Activated T-cell treated with anti-CD3 and anti-CD28 coated beads, Interleukin-2, amount 50 U/mL, for 24 hours (primary cell): ENCODE measurements around the gene ZNF275.
"Not testable (repeated sequence)": the region's sequence is repeated elsewhere in the genome, so short reads cannot be mapped to it uniquely, and the experiment has no call there.

Source experiments
- DNase-seq: peaks from one replicate; pipeline ENCODE4 v3.0.0-alpha.2; 2020
- H3K27ac Mint-ChIP-seq: 2 replicates; pipeline ENCODE4 v1.8.0; 2020; ENCODE audit warnings: mild to moderate bottlenecking, mixed read lengths
- H3K27me3 Mint-ChIP-seq: 2 replicates; pipeline ENCODE4 v1.8.0; 2020; ENCODE audit warnings: mixed read lengths
- H3K36me3 Mint-ChIP-seq: 2 replicates; pipeline ENCODE4 v1.8.0; 2020; ENCODE audit warnings: low read depth, mixed read lengths
- H3K4me1 Mint-ChIP-seq: 2 replicates; pipeline ENCODE4 v1.8.0; 2020; ENCODE audit warnings: low read depth, mixed read lengths
- H3K4me3 Mint-ChIP-seq: 2 replicates; pipeline ENCODE4 v1.8.0; 2020; ENCODE audit warnings: mild to moderate bottlenecking, moderate library complexity, mixed read lengths
- H3K9me3 Mint-ChIP-seq: 2 replicates; pipeline ENCODE4 v1.8.0; 2020; ENCODE audit warnings: mixed read lengths

The ZNF275 gene

DNA sequence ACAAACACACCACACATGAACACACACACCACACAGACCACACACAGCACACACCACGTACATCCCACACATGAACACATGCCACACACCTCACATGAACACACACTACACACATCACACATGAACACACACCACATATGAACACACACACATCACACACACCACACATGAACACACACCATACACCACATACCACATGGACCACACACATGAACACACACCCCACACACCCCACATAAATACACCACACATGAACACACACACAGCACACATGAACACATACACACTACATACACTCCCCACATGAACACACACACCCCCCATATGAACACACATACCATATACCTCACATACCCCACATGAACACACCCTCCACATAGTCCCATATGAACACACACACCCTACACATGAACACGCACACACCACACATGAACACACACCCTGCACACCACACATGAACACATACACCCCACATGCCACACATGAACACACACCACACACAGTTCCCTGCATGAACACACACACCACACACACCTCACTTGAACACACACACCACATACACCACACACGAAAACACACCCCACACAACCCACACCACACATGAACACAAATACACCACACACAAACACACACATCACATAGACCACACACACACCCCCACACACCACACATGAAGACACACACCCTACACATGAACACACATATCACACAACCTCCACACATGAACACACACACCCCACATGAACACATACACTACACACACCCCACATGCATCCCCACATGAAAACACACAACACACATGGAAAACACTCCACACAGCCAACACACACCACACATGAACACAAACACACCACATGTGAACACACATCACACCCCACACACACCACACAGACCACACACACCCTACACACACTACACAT, 48.9 kb downstream of the ZNF275 start:
- Mint-ChIP-seq H3K4me1 (no peaks in the 10 kb centered on the region), H3K36me3 (no peaks in the 10 kb centered on the region), H3K9me3 (no peaks in the 10 kb centered on the region), H3K27me3 (peaks cover 9% of the 10 kb centered on the region), H3K27ac (no peak overlapping the region), H3K4me3 (no peak overlapping the region)
- DNase-seq, result no peak

DNA sequence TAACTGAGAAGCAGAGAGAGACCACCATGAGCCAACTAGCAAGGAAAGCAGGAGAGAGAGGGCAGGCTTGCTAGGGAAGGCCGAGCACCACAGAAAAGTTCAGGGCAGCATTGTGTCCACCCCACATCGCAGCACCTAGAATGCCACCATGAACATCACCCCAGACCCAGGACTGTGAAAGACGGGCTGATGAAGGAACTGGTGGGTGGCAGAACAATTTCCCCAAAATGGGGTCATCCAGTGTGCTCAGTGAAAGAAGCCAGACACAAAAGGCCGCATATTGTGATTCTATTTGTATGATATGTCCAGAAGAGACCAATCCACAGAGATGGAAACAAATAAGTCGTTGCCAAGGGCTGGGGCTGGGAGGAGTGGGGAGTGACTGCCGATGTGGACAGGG, 50.4 kb downstream of the ZNF275 start:
- Mint-ChIP-seq H3K27me3 (peaks cover 2% of the 10 kb centered on the region), H3K4me3 (no peak overlapping the region), H3K4me1 (no peaks in the 10 kb centered on the region), H3K36me3 (no peaks in the 10 kb centered on the region), H3K27ac (no peak overlapping the region), H3K9me3 (no peaks in the 10 kb centered on the region)
- DNase-seq, result no peak

DNA sequence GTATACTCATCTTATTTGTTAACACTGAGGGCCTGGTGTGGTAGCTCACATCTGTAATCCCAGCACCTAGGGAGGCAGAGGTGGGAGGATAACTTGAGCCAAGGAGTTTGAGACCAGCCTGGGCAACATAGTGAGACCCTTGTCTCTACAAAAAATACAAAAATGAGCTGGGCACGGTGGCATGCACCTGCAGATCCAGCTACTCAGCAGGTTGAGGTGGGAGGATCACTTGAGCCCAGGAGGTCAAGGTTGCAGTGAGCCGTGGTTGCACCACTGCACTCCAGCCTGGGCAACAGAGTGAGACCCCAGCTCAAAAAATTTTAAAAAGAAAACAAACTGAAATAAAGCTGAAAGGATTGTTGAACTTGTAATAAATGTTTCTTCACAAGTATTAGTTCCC, 51.0 kb downstream of the ZNF275 start:
- H3K27ac Mint-ChIP-seq, H3K4me1 Mint-ChIP-seq, H3K4me3 Mint-ChIP-seq, DNase-seq, H3K27me3 Mint-ChIP-seq, H3K9me3 Mint-ChIP-seq, H3K36me3 Mint-ChIP-seq: not testable (repeated sequence)

DNA sequence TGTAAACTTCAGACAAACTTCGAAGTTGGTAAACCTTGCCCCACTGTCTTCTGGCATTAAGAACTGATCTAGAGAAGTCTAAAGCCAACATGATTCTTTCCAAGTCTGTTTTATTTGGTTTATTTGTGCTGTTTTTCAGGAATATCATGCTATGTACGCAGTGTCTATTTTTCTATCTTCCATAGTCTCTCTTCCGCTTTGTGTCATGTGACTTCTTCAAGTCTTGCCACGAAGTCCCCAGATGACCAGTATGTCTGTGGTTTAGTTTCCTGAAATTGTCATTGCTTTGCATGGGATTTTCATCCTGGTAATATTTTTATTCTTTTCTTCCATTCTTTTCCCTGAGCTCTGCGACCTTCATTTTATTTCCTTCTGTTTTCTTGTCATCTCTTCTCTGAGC, 52.1 kb downstream of the ZNF275 start:
- Mint-ChIP-seq H3K4me1 (no peaks in the 10 kb centered on the region), H3K27me3 (peaks cover 2% of the 10 kb centered on the region), H3K9me3 (no peaks in the 10 kb centered on the region), H3K27ac (no peak overlapping the region), H3K4me3 (no peak overlapping the region), H3K36me3 (no peaks in the 10 kb centered on the region)
- no peak for DNase-seq

DNA sequence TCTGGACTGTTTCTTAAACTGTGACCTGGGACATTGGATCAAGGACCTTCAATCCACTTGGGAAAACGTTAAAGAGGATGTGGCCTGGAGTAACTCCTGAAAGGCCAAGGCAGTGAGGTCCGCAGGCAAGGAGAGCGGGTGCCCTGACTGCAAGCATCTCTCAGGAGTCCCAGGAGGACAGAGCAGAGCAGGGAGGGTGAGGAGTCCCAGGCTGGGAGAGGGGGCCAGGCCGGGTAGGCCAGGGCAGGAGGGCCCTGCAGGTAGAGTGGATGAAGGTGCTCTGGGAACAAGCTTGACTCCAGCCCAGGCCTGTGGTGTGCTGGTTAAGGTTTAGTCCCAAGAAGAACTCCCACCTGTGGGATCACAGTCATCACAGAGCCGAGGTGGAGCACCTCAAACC, 53.4 kb downstream of the ZNF275 start:
- Mint-ChIP-seq H3K4me1 (no peaks in the 10 kb centered on the region), H3K9me3 (no peaks in the 10 kb centered on the region), H3K36me3 (no peaks in the 10 kb centered on the region), H3K27me3 (peaks cover 2% of the 10 kb centered on the region), H3K27ac (no peak overlapping the region), H3K4me3 (no peak overlapping the region)
- DNase-seq, result no peak

DNA sequence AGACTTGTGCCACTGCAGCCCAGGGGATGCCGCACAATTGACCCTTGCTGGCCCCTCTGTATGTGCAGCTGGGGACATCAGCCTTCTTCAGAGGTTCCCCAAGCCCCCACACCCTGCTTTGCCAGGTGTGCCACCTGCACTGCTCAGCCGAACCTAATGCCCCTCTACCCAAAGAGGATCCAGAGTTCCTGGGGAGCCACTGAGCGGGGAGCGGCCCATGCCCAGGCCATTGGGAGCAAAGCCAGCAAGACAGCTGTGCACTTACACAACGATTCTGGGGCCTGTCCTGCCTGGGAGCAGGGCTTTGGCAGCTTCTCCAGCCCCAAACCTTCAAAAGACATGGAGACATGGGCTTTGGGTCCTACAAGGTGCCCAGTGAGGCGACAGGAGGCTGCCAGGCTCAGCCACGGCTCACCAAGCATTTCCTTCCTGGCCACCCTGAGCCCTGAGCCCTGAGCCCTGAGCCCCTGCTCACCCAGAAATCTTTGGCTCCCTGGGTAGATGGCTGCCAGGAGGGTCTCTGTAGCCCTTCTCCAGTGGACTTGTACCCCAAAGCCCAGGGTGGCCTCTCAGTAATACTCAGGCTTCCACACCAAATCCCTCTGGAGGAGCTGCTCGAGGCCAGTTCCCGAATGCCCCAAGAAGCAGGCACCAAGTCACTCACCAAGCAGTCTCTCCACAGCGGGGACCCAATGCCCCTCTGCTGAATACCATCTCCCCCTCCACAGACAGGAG, 54.2 kb downstream of the ZNF275 start:
- H3K36me3 Mint-ChIP-seq, result no peaks in the 10 kb centered on the region

DNA sequence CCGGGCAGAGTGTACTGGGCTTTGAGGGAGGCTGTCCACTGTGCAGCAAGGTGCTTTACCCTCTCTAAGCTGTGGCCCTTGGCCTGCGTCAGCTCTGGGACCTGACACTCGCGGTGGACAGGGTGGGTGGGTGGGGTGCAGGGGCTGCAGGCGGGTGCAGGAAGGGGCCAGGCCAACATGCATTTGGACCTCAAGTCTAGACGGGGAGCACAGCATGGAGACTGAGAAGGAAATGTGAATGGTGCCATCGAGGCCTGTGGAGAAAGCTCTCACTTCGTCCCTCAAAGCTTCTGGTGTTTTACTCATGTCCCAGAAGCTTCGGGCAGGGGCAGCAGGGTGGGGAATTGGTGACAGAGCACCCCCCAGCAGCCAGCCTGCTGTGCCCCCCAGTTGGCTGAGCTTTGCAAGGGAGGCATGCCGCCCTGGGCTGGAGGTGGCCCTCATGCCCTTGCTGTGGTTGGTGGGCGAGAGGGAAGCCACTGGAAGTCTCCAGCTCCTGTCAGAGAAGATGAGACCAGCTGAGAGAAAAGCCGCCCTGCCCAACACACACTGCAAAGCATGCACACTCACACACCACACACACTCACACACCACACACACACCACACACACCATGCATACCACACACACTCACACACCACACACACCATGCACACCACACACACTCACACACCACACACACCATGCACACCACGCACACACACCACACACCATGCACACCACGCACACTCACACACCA, 54.9 kb downstream of the ZNF275 start:
- Mint-ChIP-seq H3K27me3 (peaks cover 2% of the 10 kb centered on the region), H3K4me3 (no peak overlapping the region), H3K4me1 (no peaks in the 10 kb centered on the region), H3K9me3 (no peaks in the 10 kb centered on the region), H3K36me3 (no peaks in the 10 kb centered on the region), H3K27ac (no peak overlapping the region)
- no peak for DNase-seq

More for the DNA sequence above, 54.2 kb downstream of the ZNF275 start:
- no peak for DNase-seq
- Mint-ChIP-seq H3K4me1 (no peaks in the 10 kb centered on the region), H3K4me3 (no peak overlapping the region), H3K27ac (no peak overlapping the region), H3K27me3 (peaks cover 2% of the 10 kb centered on the region), H3K9me3 (no peaks in the 10 kb centered on the region)

DNA sequence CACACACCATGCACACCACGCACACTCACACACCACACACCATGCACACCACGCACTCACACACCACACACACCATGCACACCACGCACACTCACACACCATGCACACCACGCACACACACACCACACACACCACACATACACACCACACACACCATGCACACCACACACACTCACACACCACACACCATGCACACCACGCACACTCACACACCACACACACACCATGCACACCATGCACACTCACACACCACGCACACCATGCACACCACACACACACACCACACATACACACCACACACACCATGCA, 55.5 kb downstream of the ZNF275 start:
- not testable (repeated sequence) for H3K4me1 Mint-ChIP-seq, DNase-seq, H3K27ac Mint-ChIP-seq, H3K4me3 Mint-ChIP-seq, H3K9me3 Mint-ChIP-seq, H3K27me3 Mint-ChIP-seq, H3K36me3 Mint-ChIP-seq

DNA sequence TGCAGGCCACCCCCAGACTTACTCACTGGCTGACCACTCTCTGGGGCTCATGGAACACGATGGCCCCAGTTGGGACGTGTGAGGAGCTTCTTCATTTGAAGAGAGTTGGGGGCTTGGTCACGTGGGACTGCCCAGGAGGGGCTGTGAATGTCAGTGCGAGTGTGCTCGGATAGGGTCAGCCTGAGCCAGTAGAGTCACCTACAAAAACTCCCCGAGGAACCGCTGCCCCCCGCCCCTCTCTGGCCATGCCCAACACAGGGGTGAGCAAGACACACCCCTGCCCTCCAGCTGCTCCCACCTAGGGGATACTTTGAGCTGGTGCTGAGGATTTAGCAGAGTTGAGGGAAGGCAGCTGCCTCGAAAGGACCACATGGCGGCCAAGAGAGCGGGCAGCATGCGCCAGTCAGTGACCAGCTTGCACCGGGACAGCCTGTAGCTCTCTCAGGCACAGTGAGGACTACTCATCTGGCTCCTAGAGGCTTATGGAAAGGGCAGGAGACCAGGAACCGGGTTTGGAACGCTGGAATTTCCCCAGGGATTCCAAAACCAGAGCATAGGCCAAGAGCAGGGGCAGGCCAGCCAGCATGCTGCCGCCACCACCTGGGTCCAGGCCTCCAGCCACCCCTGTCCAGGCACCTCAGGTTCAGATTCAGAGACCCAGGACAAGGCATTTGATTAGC, 58.8 kb downstream of the ZNF275 start:
- Mint-ChIP-seq H3K27ac (no peak overlapping the region), H3K4me3 (no peak overlapping the region), H3K27me3 (no peaks in the 10 kb centered on the region), H3K9me3 (no peaks in the 10 kb centered on the region), H3K36me3 (no peaks in the 10 kb centered on the region), H3K4me1 (peaks cover 2% of the 10 kb centered on the region)
- DNase-seq, result no peak

DNA sequence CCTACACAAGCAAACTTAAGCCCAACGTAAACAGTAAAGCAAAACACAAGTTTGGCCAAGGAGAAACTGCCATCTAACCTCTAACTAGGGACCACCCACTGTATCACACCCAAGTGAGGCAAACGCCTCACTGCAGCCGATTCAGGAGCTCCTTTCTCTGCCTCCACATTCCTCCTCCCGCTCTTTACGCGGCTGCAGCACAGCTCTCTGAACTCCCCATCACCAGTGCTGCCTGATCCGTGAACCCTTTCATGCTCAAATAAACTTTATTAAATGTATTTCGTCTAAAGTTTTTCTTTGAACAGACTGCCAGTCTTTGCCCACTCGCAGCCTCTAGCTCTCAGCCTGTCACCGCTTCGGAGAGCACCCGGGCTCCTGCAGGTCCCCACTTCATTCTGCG, 60.7 kb downstream of the ZNF275 start:
- H3K36me3 Mint-ChIP-seq, result no peaks in the 10 kb centered on the region
- H3K27ac Mint-ChIP-seq, result no peak overlapping the region
- no peak for DNase-seq
- H3K4me3 Mint-ChIP-seq, result no peak overlapping the region
- peaks cover 6% of the 10 kb centered on the region for H3K27me3 Mint-ChIP-seq
- peaks cover 2% of the 10 kb centered on the region for H3K4me1 Mint-ChIP-seq
- no peaks in the 10 kb centered on the region for H3K9me3 Mint-ChIP-seq

DNA sequence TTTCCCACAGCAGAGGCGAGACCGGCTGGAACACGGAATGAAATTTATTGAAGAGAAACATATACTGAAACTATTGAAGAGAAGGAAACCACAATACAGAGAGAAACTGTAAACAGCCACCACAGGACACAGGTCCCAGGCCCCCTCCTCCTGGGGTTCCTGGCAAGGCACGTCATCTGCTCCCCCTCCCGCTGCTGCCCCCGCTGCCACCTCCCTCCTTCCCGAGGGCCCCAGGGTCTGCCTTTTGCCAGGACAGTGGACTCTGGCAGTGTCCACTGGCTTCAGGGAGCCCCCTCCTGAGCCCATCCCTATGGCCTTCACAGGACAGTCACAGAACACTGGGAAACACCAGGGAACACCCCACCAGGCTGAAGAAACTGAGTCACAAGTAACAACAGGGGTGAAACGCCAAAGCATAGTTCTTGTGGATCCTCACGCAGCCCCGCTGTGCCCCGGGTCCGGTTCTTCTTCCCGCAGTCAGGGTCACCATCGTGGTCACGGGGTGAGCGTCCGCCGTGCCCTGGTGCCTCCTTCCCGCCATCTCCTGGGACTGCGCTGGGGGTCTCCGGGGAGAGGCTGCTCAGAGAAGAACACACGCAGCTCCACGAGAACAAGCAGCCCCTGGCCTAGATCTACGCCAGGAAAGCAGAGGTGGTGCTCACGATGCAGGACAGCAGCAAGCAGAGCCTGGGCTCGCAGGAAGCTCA, 61.8 kb downstream of the ZNF275 start:
- no peak for DNase-seq
- Mint-ChIP-seq H3K4me3 (no peak overlapping the region), H3K27ac (no peak overlapping the region)

DNA sequence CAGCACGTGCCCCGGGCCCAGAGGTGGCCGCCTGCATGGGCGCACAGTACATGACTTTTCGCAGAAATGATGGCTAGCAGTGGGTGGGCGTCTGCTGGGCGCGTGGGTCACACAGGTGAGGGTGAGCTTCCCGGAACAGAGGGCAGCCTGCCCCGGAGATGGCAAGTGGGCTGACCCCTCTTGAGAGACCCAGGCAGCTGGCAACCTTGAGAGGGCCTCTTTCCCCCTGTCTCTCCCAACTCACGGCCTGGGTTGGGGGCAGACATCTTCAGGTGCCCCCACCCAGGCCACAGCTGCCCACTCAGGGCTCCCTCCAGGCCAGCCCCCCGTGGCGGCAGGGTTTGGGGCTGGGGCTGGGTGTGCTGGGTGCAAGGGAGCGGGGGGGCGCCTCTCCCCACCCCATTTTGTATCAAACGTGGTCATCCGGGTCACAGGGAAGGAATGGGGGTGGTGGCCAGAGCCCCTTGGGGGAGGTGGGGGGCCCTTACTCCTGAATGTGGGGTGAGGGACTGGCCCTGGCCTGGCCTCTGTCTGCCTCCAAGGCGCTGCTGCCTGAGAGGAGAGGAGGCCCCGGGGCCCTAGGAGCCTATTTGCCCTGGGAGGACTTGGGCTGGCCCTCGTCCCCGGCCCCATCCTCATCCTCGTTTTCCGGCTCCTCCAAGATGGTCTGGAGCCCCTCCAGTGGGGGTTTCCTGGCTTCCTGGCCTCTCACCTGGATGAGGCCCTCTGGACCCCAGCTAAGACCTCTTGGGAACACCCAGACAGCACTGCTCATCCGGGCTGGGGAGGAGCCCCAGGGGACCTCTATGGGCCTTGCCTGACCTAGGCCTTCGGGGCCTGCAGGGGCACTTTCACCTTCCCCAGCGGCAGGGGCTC, 62.6 kb downstream of the ZNF275 start:
- Mint-ChIP-seq H3K36me3 (no peaks in the 10 kb centered on the region), H3K9me3 (peaks cover 2% of the 10 kb centered on the region), H3K4me1 (peaks cover 3% of the 10 kb centered on the region), H3K27me3 (peaks cover 6% of the 10 kb centered on the region), H3K27ac (no peak overlapping the region), H3K4me3 (no peak overlapping the region)
- DNase-seq, result no peak

More for the DNA sequence above, 61.8 kb downstream of the ZNF275 start:
- Mint-ChIP-seq H3K36me3 (no peaks in the 10 kb centered on the region), H3K27me3 (peaks cover 6% of the 10 kb centered on the region), H3K4me1 (peaks cover 3% of the 10 kb centered on the region), H3K9me3 (no peaks in the 10 kb centered on the region)

DNA sequence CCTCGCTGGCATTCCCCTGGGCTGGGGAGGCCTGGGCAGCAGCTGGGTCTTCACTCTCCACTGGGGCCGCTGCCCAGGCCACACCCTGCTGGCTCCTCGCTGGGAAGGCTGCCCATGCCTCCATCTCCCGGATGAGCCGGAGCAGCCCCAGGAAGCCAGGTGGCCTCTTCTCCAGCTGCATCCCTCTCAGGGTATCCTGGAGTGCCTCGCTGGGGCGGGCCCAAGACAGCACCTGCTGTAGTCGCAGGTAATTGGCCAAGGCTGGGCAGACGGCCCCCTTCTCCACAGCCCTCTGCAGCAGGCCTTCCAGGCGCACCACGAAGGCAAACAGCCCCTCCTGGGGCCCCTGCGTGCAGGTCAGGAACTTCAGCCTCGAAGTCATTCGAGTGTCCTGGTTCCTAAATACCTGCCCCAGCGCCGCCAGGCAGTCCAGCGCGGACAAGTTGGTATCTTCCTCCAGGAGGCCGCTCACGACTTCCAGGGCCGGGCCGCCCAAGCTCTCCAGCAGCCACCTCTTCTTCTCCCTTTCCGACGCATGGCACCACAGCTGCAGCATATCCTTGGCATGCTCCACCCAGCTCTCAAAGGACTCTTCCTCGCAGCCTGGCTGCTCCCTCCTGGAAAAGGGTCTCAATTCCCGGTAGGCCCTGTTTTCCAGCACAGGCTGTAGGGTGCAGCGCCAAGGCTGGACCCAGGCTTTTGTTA, 63.5 kb downstream of the ZNF275 start:
- peaks cover 6% of the 10 kb centered on the region for H3K27me3 Mint-ChIP-seq
- H3K4me1 Mint-ChIP-seq, result peaks cover 3% of the 10 kb centered on the region

More for the DNA sequence above, 63.5 kb downstream of the ZNF275 start:
- Mint-ChIP-seq H3K4me3 (no peak overlapping the region), H3K36me3 (no peaks in the 10 kb centered on the region), H3K9me3 (peaks cover 2% of the 10 kb centered on the region), H3K27ac (no peak overlapping the region)
- no peak for DNase-seq
